NOMO-1 treated with DMSO at 0.1 percent for 48 hours (cell line): ENCODE data around the gene PCYT1A.

Experiments used
- DNase-seq: peaks from one replicate; lab custom pipeline; 2025; ENCODE audit not compliant: unreplicated experiment; lab: John Stamatoyannopoulos, UW

PCYT1A gene

DNA sequence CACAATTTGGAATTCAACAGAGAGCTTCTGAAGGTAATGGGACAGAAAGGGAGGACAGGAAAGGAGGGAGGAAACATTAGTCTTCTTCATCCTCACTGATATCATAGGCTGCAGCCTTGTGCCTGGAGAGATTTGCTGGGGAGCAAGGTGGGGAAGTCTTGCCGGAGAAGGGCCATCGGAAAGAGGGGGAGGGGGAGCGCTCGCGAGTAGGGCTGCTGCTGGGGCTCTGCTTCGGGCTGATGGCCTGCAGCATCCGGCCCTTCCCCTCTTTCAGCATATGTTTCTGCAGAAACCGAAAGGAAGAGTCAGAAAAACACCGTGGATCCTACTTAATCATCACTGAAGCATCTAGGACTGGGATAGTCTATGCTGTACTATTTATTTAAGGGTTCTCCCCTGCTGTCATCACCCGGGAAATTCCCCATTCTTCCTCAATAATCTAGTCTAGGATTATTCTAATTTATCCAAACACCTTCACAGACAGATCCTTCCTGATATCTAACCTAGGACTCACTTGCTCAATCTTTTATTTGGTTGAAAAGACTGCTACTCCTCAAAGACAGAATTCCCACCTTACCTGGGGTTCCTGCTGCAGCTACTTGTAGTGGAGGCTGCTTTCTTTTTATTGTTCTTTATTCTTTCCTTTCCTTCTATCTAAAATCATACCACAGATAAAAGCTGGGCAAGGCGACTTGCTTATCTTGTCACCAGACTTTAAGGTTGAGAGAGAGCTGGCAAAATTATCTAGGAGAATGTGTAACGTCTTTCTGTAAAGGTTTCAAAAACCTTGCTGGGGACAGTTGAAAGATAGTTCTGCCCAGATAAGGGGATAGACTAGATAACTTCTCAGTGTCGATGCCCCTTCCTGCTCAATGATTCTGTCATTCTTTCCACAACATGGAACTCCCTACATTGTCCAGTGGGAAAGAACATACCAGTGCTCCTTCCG is 48.6 kb downstream of the PCYT1A start:
- no peak for DNase-seq

DNA sequence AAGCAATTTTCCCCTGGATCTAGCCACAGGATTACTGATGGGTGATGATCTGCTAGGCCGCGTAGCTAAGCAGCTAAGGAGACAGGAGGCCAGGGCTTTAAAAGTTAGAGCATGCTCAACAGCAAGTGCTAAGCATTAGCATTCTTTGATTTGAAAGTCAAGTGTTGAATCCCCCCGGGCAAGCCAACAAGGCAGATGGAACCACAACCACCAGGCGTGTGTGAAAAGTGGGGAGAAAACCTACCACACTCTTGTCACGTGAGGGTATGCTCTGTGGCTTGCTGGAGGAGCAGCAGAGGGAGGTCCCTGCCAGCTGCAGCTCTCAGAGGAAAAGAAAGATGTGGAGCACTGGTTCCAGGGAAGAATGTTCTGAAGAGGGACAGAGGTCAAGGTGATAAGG is 50.3 kb downstream of the PCYT1A start:
- DNase-seq, result no peak

- no peak for DNase-seq
These were observed 51.3 kb downstream of the PCYT1A start for GRCh38 chr3:196236223-196236622.

DNA sequence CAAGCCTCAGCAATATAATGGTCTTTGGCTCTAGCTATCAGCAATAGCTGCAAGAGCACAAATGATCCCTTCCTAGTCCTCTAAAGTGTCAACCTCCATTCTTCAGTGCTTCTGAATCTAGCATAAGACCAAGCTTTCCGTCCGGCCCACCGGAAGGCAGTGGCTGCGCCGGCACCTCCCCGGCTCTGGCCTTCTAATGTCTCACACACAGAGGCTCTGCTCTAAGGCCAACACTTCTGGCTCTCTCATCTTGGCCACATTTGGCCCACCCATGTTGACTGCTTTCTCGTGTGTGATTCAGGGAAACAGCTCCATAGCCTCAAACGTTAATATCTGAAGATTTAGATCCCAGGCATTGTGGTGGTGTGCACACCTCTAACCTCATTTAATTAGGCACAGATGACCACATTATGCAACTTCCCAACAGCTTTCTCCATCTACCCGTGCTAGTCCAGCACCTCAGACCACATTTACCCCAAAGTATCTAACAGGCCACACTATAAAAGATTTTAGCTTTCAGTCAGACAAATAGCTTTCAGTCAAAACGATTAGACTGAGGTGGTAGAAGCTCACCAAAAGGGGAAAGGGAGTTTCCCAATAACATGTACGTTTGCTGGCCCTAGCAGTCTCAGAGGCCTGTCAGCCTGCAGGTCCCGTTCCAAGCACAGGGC is 51.9 kb downstream of the PCYT1A start:
- DNase-seq, result peak; percentile 97

DNA sequence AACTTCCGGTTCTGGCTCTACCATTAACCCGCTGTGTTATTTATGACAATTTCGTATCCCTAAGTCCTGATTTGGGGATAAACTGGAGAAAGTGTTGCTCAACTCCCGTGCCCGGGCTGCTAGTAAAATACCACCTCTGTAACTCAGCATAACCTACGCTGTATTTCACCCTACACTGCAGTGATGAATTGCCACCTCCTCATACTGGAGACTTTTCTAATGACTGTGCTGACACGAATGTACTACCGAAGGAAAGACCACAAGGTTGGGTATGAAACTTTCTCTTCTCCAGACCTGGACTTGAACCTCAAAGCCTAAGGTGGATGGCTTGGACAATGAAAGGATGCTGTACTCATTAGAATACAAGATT is 54.7 kb downstream of the PCYT1A start:
- no peak for DNase-seq

GRCh38 chr3:196232154-196232881 is 55.2 kb downstream of the PCYT1A start:
- peak; percentile 42 for DNase-seq

DNA sequence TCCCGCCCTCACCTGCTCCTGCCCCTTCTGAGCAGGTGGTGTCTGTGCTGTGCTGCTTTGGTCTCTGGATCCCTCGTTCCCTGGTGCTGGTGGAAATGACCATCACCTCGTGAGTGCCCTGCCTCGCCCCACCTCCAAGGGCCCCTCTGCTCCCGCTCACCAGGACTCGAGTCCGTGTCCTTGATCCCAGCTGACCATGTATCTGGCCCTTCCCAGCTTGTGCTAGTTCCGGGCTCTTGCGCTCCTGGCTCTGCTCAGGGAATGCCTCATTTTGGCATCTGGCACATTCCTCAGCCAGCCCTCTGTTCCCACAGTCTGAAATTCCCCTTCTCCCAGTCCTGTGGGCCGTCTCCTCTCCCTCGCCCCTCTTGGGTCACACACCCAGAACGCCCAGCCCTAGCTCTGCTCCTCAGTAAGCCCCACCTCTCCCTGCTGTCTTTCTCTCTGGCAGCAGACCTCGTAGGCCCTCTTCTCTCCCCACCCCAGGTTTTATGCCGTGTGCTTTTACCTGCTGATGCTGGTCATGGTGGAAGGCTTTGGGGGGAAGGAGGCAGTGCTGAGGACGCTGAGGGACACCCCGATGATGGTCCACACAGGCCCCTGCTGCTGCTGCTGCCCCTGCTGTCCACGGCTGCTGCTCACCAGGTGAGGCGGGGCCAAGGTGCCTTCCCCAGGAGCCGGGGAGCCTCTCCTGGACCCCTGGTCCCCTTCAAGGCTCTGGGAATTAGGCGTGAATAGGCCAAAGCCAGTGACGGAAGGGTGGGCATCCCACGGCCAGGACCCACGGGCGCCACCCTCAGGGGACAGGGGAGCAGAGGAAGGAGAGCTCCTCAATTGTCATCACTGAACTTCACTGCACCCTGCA is 59.7 kb downstream of the PCYT1A start:
- no peak for DNase-seq

DNA sequence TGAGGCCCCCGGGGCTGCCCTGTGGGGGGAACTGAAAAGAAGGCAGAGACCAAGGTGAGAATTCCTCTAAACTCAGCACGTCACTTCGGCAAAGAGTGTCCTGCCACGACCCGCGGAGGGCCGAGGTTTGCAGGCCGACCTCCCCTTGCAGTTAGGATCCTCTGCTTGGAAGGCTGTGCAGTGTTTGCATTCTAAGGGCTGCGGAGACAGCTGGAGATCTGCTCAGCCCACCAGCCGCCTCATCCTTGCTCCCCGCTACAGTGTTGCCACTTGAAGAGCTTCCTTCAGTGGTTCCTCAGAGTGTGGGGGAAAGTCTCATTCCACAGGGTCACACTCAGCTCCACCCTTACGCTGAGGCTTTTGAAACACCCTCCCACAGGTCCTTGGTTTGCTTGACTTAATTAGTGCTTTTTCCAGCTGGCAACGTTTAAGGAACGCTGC is 60.4 kb downstream of the PCYT1A start:
- no peak for DNase-seq

DNA sequence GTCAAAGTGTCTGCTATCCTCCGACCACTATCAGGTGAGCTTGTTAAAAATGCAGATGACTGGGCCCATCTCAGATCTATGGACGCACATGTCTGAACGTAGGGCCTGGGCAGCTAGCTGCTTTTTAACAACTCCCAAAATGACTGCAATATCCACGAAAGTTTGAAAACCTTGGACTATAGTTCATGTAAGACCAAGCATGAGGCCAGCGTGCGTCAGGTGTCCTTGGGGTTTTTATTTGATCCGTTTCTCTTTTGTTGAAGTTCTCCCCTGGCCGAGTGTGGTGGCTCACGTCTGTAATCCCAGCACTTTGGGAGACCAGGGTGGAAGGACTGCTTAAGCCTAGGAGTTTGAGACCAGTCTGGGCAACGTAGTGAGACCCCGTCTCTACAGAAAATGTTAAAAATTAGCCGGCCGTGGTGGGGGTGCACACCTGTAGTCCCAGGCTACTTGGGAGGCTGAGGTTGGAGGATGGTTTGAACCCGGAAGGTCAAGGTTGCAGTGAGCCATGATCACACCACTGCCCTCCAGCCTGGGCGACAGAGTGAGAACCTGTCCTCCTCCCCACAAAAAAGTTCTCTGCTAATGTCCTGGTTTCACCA is 61.7 kb downstream of the PCYT1A start:
- no peak for DNase-seq

GRCh38 chr3:196225086-196225485 is 62.4 kb downstream of the PCYT1A start:
- no peak for DNase-seq

GRCh38 chr3:196222876-196223595 is 64.5 kb downstream of the PCYT1A start:
- DNase-seq, result no peak

DNA sequence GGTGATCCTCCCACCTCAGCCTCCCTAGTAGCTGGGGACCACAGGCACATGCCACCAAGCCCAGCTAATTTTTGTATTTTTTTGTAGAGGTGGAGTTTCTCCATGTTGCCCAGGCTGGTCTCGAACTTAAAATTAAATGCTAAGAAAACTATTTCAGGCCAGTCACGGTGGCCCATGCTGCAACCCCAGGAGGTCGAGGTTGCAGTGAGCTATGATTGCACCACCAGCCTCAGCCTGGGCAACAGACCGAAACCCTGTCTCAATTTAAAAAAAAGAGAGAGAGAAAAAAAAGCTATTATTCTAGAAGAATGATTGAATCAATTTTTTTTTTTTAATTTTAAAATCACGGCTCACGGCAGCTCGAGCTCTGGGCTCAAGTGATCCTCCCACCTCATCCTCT is 66.5 kb downstream of the PCYT1A start:
- DNase-seq, result peak; percentile 70

DNA sequence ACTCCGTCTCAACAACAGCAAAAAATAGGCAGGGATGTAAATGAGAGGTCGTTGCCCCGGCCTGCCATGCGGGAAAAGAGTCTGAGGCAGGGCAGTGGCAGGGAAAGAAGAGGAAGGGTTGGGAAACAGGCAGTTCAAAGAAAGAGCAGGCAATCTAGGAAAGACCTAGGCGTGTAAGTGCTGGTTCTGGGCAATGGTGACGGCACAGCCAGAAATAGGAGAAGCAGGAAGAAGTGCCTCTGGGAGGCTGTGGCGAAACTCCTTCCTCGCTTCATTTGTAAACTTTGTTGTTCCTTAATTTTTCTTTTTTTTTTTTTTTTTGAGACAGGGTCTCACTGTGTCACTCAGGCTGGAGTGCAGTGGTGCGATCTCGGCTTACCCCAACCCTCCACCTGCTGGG is 66.9 kb downstream of the PCYT1A start:
- DNase-seq, result peak; percentile 81

DNA sequence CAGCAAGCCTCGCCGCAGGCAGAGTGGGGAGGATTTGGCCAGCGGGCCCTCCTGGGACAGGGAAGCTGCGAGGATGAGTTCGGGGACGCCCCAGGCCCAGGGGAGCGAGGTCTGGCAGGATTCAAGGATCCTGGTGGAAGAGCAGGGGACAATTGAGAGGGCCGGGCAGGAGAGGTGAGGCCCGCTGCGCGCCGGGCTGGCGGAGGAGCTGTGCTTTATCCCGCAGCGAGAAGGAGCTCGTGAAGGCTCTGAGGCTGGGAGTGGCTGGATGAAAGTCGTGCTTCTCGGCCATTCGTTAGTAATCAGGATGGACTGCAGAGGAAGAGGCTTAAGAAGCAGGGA is 67.6 kb downstream of the PCYT1A start:
- no peak for DNase-seq

DNA sequence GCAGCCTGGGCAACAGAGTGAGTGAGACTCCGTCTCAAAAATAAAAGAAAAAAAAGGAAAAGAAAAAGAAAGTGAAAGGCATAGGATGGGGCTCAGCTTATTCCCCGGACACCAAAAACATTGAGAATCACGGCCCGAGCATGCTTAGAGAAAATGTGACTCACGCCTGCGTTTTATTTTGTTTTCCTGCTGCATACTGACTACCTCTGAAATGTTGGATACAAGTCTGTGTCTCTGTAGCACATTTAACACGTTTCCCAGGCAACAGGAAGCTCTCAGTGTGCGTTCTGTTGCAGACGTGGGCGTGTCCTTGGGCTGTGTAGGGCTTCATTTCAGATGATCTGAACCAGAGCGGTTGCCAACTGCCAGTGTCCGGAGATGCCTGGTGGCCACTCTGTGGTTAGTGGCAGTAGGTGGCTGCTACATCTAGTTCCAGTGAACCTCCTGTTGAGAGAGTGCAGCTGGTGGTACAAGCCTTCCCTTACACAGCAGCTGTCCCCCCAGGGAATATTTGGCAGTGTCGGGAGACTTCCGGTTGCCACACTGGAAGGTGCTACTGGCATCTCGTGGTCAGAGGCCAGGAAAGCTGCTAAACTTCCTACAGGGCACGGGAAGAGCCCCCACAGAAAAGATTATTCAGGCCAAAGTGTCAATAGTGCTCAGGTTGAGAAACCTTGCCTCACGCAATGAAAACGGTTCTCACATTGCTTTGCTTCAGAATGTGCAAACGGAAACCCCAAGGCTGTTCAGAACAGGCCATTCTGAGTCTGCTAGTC is 68.1 kb downstream of the PCYT1A start:
- peak; percentile 99 for DNase-seq

GRCh38 chr3:196218155-196218712 is 69.3 kb downstream of the PCYT1A start:
- no peak for DNase-seq

DNA sequence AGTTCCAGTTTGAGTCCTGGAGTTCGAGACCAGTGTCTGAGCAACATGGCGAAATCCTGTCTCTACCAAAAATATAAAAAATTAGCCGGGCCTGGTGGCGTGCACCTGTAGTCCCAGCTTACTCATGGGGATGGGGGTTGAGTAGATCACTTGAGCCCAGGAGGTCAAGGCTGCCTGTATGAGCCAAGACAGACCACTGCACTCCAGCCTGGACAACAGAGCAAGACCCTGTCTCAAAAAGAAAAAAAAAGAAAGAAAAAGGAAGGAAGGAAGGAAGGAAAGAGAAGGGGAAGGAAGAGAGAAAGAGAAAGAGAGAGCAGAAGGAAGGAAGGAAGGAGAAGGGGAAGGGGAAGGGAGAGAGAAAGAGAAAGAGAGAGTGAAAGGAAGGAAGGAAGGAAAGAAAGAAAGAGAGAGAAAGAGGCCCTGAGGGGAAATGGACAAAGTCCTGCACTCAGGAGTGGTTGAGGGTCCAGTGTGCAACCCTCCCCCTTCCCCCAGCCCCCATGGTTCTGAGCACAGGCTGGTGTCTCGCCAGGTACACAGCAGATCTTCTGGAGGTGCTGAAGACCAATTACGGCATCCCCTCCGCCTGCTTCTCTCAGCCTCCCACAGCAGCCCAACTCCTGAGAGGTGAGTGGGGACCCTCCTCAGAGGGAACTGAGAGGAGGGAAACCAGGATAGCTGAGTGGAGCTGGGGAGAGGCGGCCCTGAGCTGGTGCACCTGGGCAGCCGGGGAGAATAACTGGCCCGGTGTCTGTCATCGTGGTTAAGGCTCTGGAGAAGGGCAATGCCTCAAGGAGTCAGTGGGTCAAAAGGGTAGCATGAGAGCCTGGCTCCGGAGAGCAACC is 70.0 kb downstream of the PCYT1A start:
- no peak for DNase-seq
